HepG2 (cell line): ENCODE results near the gene TUBGCP5. TPM values are rescaled to one million over a fixed set of nuclear protein-coding genes. Genes with fewer than 3 reads are reported as not detected.
A peak's percentile ranks its signal among the peaks of the same experiment; 100 is the strongest.

Experiments used
- ARID2 ChIP-seq: sonication (generic); formaldehyde crosslinking; IDR thresholded peaks from 2 replicates; pipeline ENCODE4 v1.8.1; 2022; ENCODE audit warnings: mild to moderate bottlenecking, missing genetic modification reagents, borderline replicate concordance
- ATF1 ChIP-seq: IDR thresholded peaks from 2 replicates; pipeline ENCODE4 v1.6.1; 2016; ENCODE audit warnings: mild to moderate bottlenecking, control low read depth
- FOXM1 ChIP-seq: sonication (generic); formaldehyde crosslinking; IDR thresholded peaks from 2 replicates; pipeline ENCODE4 v1.5.0; 2020; ENCODE audit warnings: missing genetic modification reagents
- GATA4 ChIP-seq: sonication (generic); IDR thresholded peaks from 2 replicates; pipeline ENCODE4 v1.6.1; 2016; ENCODE audit warnings: antibody characterized with exemption, low read depth, borderline replicate concordance
- GATAD1 ChIP-seq: IDR thresholded peaks from 2 replicates; pipeline ENCODE4 v1.6.1; 2016; ENCODE audit warnings: missing genetic modification reagents, missing compliant biosample characterization
- GATAD2A ChIP-seq: IDR thresholded peaks from 2 replicates; pipeline ENCODE4 v1.6.1; 2016
- HHEX ChIP-seq: IDR thresholded peaks from 2 replicates; pipeline ENCODE4 v1.6.1; 2016; ENCODE audit warnings: control low read depth
- HMG20B ChIP-seq: conservative IDR thresholded peaks from 2 replicates; pipeline ENCODE4 v1.6.1; 2016; ENCODE audit warnings: missing genetic modification reagents, missing compliant biosample characterization
- KAT8 ChIP-seq: IDR thresholded peaks from 2 replicates; pipeline ENCODE4 v1.6.1; 2016; ENCODE audit warnings: missing genetic modification reagents, missing compliant biosample characterization
- MEF2D ChIP-seq: sonication (generic); formaldehyde crosslinking; IDR thresholded peaks from 2 replicates; pipeline ENCODE4 v1.5.1; 2020; ENCODE audit warnings: mild to moderate bottlenecking, missing genetic modification reagents
- NCOA1 ChIP-seq: sonication (generic); formaldehyde crosslinking; IDR thresholded peaks from 2 replicates; pipeline ENCODE4 v1.9.0; 2021; ENCODE audit warnings: missing genetic modification reagents
- POLR2AphosphoS5 ChIP-seq: IDR thresholded peaks from 2 replicates; pipeline ENCODE4 v1.6.1; 2012; ENCODE audit warnings: low read depth, low read length
- RFX1 ChIP-seq: fragments of 450-650 bp; IDR thresholded peaks from 2 replicates; pipeline ENCODE4 v1.6.1; 2017
- SALL1 ChIP-seq: sonication (generic); formaldehyde crosslinking; IDR thresholded peaks from 2 replicates; pipeline ENCODE4 v1.8.0; 2022; ENCODE audit warnings: mild to moderate bottlenecking, missing genetic modification reagents
- SIN3A ChIP-seq: IDR thresholded peaks from 2 replicates; pipeline ENCODE4 v1.6.1; 2011; ENCODE audit warnings: low read depth, mild to moderate bottlenecking, control low read depth, low read length, borderline replicate concordance
- SMYD3 ChIP-seq: sonication (generic); formaldehyde crosslinking; IDR thresholded peaks from 2 replicates; pipeline ENCODE4 v1.8.1; 2023; ENCODE audit warnings: mild to moderate bottlenecking, missing genetic modification reagents
- SP1 ChIP-seq, 2 experiments: fragments of 450-650 bp in 1 of 2; sonication (generic) in 1 of 2; formaldehyde crosslinking in 1 of 2; IDR thresholded peaks; 2 replicates each; pipeline versions ENCODE4 v1.4.0 to v1.6.1; 2016 to 2020; ENCODE audit warnings: missing genetic modification reagents in 1 of 2
- SRSF1 ChIP-seq: fragments of 200-400 bp; formaldehyde crosslinking; optimal IDR thresholded peaks from 2 replicates; pipeline ENCODE3; 2017; ENCODE audit warnings: mild to moderate bottlenecking, low read depth, low read length, moderate library complexity
- TGIF2 ChIP-seq: IDR thresholded peaks from 2 replicates; pipeline ENCODE4 v1.6.1; 2016; ENCODE audit warnings: control low read depth, missing compliant biosample characterization
- XBP1 ChIP-seq: sonication (generic); formaldehyde crosslinking; IDR thresholded peaks from 2 replicates; pipeline ENCODE4 v1.5.0; 2020; ENCODE audit warnings: missing genetic modification reagents
- ZBTB20 ChIP-seq: sonication (generic); formaldehyde crosslinking; IDR thresholded peaks from 2 replicates; pipeline ENCODE4 v1.8.1; 2023; ENCODE audit warnings: missing genetic modification reagents, low read depth, mild to moderate bottlenecking, borderline replicate concordance
- ZC3H13 ChIP-seq: sonication (generic); formaldehyde crosslinking; IDR thresholded peaks from 2 replicates; pipeline ENCODE4 v1.8.1; 2023; ENCODE audit warnings: mild to moderate bottlenecking, missing genetic modification reagents, moderate library complexity
- ZNF260 ChIP-seq: sonication (generic); formaldehyde crosslinking; IDR thresholded peaks from 2 replicates; pipeline ENCODE4 v1.4.0; 2020; ENCODE audit warnings: missing genetic modification reagents, low read depth, mild to moderate bottlenecking, borderline replicate concordance
- ZNF30 ChIP-seq: sonication (generic); formaldehyde crosslinking; IDR thresholded peaks from 2 replicates; pipeline ENCODE4 v1.5.0; 2020; ENCODE audit warnings: mild to moderate bottlenecking, missing genetic modification reagents
- ZNF549 ChIP-seq: sonication (generic); formaldehyde crosslinking; IDR thresholded peaks from 2 replicates; pipeline ENCODE4 v1.5.0; 2020; ENCODE audit warnings: missing genetic modification reagents
- ZNF556 ChIP-seq: sonication (generic); formaldehyde crosslinking; IDR thresholded peaks from 2 replicates; pipeline ENCODE4 v1.4.0; 2020; ENCODE audit warnings: mild to moderate bottlenecking, missing genetic modification reagents, borderline replicate concordance
- polyA plus RNA-seq, 8 experiments: library from polyadenylated mRNA; depleted of rRNA in 3 of 8; stranded (reverse) in 7 of 8; unstranded in 1 of 8; fragments of >200 nt; fragmentation: Illumina TruSeq in 4 of 8; extraction: Trizol in 4 of 8; gene quantifications; 2 replicates each; pipeline versions ENCODE4 v1.2.1 to v1.2.3, GENCODE V29; 2011 to 2016; ENCODE audit warnings: low read depth in 4 of 8, missing spikeins in 1 of 8, mixed read lengths in 1 of 8; ENCODE audit not compliant: insufficient read depth in 1 of 8
- total RNA-seq, 5 experiments: library from RNA; depleted of rRNA; stranded (reverse); fragments of >200 nt; fragmentation: Illumina TruSeq; extraction: Trizol; gene quantifications; 2 replicates each; pipeline ENCODE4 v1.2.3, GENCODE V29; 2016; ENCODE audit warnings: low read depth in 1 of 5
- TF ChIP-seq, protein P1 (sequence below), 2 experiments: sonication (generic) in 1 of 2; formaldehyde crosslinking in 1 of 2; IDR thresholded peaks; 2 replicates each; pipeline versions ENCODE4 v1.4.0 to v1.6.1; 2018 to 2020; ENCODE audit warnings: missing genetic modification reagents in 2 of 2, borderline replicate concordance in 1 of 2, low read depth in 1 of 2, mild to moderate bottlenecking in 1 of 2, missing biosample characterization in 1 of 2
- TF ChIP-seq, protein P2 (sequence below): sonication (generic); formaldehyde crosslinking; IDR thresholded peaks from 2 replicates; pipeline ENCODE4 v1.4.0; 2020; ENCODE audit warnings: missing genetic modification reagents

TUBGCP5 gene
- total and polyA plus RNA-seq, 2 of the 13 experiments (the other 11 are each of a cell fraction or from before 2014, with no cell fraction given) = 7.2 to 25.0 TPM

DNA sequence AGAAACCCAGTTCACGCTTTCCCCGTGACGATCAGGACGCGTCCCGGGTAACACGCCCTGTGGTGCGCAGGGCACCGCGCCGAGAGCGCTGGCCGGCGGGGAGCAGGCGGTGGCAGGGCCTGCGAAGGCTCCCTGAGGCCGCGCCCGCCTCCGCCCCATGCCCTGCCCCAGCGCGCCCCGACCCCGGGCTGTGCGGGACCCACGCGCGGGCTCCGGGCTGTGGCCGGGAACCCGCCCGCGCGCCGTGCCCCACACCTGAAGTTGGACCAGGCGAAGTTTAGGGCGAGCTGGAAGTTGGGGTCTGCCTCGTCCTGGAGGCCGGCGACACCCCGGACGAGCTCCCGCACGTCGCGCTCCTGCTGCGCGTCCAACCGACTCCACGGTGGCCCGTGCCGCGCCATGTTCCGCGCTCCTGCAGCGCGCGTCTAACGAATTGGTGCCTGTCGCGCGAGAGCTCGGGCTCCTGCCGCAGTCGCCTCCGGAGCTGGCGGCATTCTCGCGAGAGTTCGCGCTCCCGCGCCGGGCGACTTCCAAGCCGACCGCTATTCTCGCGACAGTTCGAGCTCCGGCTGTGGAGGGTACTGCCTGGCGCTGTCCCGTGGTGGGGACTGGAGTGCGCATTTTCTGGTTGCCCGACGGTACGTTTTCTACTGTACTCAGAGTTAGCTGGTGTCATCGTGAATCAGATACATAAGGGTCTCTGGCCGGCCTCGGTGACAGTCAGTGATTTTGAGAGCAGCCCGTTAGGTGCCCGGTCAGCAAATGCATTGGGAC is at the start of gene TUBGCP5 (continued):
- TF ChIP-seq TGIF2 (CRISPR knock-in tag) (0 out of 2 replicates have a peak, but pooled peaks have one; percentile 26), KAT8 (peak; percentile 88), HHEX (CRISPR knock-in tag) (no peak), SRSF1 (peak; percentile 66), GATAD1 (CRISPR knock-in tag) (peak; percentile 87), ZNF260 (CRISPR knock-in tag) (no peak), XBP1 (CRISPR knock-in tag) (no peak), ARID2 (CRISPR knock-in tag) (no peak), HMG20B (CRISPR knock-in tag) (0 out of 2 replicates have a peak, but pooled peaks have one; percentile 44), GATAD2A (CRISPR knock-in tag) (peak; percentile 46), RFX1 (peak; percentile 7; the same call in 1 of the 2 replicates), ZNF30 (CRISPR knock-in tag) (no peak), POLR2AphosphoS5 (peak; percentile 93), ATF1 (CRISPR knock-in tag) (no peak), ZNF549 (peak; percentile 29; the same call in 1 of the 2 replicates), SMYD3 (CRISPR knock-in tag) (no peak), ZBTB20 (CRISPR knock-in tag) (no peak), NCOA1 (CRISPR knock-in tag) (no peak), ZNF556 (CRISPR knock-in tag) (peak; percentile 69), GATA4 (peak; percentile 63; the same call in 1 of the 2 replicates), ZC3H13 (peak; percentile 85), SP1 (IDR thresholded peaks at IDR 0.05) (peak; percentile 97), SP1 (CRISPR knock-in tag; IDR thresholded peaks at IDR 0.05) (no peak), SALL1 (CRISPR knock-in tag) (peak; percentile 61; the same call in 1 of the 2 replicates), SIN3A (peak; percentile 91; the same call in 1 of the 2 replicates), MEF2D (CRISPR knock-in tag) (no peak), FOXM1 (0 out of 2 replicates have a peak, but pooled peaks have one; percentile 72)
- TF ChIP-seq, protein P1, sequence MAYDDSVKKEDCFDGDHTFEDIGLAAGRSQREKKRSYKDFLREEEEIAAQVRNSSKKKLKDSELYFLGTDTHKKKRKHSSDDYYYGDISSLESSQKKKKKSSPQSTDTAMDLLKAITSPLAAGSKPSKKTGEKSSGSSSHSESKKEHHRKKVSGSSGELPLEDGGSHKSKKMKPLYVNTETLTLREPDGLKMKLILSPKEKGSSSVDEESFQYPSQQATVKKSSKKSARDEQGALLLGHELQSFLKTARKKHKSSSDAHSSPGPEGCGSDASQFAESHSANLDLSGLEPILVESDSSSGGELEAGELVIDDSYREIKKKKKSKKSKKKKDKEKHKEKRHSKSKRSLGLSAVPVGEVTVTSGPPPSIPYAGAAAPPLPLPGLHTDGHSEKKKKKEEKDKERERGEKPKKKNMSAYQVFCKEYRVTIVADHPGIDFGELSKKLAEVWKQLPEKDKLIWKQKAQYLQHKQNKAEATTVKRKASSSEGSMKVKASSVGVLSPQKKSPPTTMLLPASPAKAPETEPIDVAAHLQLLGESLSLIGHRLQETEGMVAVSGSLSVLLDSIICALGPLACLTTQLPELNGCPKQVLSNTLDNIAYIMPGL (CRISPR knock-in tag; IDR thresholded peaks at IDR 0.05; ENCODE audit: borderline replicate concordance in 1 of 2, low read depth in 1 of 2) = peak; percentile 61 to 64; a peak in 3 of 4 replicates
- TF ChIP-seq, protein P2, sequence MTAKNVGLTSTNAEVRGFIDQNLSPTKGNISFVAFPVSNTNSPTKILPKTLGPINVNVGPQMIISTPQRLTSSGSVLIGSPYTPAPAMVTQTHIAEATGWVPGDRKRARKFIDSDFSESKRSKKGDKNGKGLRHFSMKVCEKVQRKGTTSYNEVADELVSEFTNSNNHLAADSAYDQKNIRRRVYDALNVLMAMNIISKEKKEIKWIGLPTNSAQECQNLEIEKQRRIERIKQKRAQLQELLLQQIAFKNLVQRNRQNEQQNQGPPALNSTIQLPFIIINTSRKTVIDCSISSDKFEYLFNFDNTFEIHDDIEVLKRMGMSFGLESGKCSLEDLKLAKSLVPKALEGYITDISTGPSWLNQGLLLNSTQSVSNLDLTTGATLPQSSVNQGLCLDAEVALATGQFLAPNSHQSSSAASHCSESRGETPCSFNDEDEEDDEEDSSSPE (CRISPR knock-in tag) = peak; percentile 95
